GM18909 (cell line): Measurements from ENCODE around the gene CXorf58.
"Not testable (repeated sequence)": the region's sequence is repeated elsewhere in the genome, so short reads cannot be mapped to it uniquely, and the experiment has no call there.

Experiments
- ATAC-seq: cut with Tn5 transposase; IDR thresholded peaks from one replicate; pipeline ENCODE4 v1.9.1; 2021; ENCODE audit warnings: mild to moderate bottlenecking; ENCODE audit not compliant: unreplicated experiment, poor library complexity

CXorf58 gene

GRCh38 chrX:23945206-23945605, 37.4 kb downstream of the CXorf58 start:
- no peak for ATAC-seq

GRCh38 chrX:23952391-23952790, 44.6 kb downstream of the CXorf58 start:
- ATAC-seq = no peak

GRCh38 chrX:23952984-23953907, 45.4 kb downstream of the CXorf58 start:
- ATAC-seq = peak; percentile 94

- no peak for ATAC-seq
Observed at GRCh38 chrX:23953908-23954269, 46.1 kb downstream of the CXorf58 start.

- no peak for ATAC-seq
Observed at GRCh38 chrX:23954396-23954795, 46.6 kb downstream of the CXorf58 start.

GRCh38 chrX:23959781-23960180, 52.0 kb downstream of the CXorf58 start:
- no peak for ATAC-seq

- ATAC-seq = no peak
Observed at GRCh38 chrX:23964191-23964590, 56.4 kb downstream of the CXorf58 start.

GRCh38 chrX:23965630-23966029, 57.8 kb downstream of the CXorf58 start:
- not testable (repeated sequence) for ATAC-seq

- no peak for ATAC-seq
Observed at GRCh38 chrX:23978491-23978890, 70.7 kb downstream of the CXorf58 start.

GRCh38 chrX:23980011-23980441, 72.2 kb downstream of the CXorf58 start:
- no peak for ATAC-seq

- no peak for ATAC-seq
Observed at GRCh38 chrX:23981222-23981621, 73.4 kb downstream of the CXorf58 start.

- no peak for ATAC-seq
Observed at GRCh38 chrX:23981711-23982110, 73.9 kb downstream of the CXorf58 start.

- no peak for ATAC-seq
Observed at GRCh38 chrX:23982891-23983290, 75.1 kb downstream of the CXorf58 start.
